Kidney (tissue), 14 donors: ENCODE results near the gene CALML4. TPM values are rescaled to one million over a fixed set of nuclear protein-coding genes. Genes with fewer than 3 reads are reported as not detected.
"Not testable (repeated sequence)": the region's sequence is repeated elsewhere in the genome, so short reads cannot be mapped to it uniquely, and the experiment has no call there.

Source experiments
- DNase-seq, 5 donors: peaks; one replicate each; pipeline ENCODE4 v3.0.0-alpha.2; 2013 to 2020
- FAIRE-seq: peaks from 2 replicates; lab custom pipeline; 2012; peaks lifted over from hg19 to GRCh38; lab: Jason Lieb, UNC
- H3K27ac ChIP-seq, 2 donors: one replicate each; pipeline ENCODE4 v1.7.0; 2013; ENCODE audit warnings: low read depth in 2 of 2, low read length in 2 of 2, inconsistent platforms in 1 of 2
- H3K27me3 ChIP-seq: one replicate; pipeline ENCODE4 v1.7.1; 2013; ENCODE audit warnings: low read length, inconsistent platforms; ENCODE audit not compliant: control insufficient read depth, insufficient read depth
- H3K36me3 ChIP-seq, 3 donors: one replicate each; pipeline versions ENCODE4 v1.7.0 to v1.7.1; 2013; ENCODE audit warnings: low read length in 3 of 3, control low read depth in 1 of 3, inconsistent platforms in 1 of 3; ENCODE audit not compliant: insufficient read depth in 3 of 3, control insufficient read depth in 2 of 3
- H3K4me1 ChIP-seq, 3 donors: one replicate each; pipeline versions ENCODE4 v1.7.0 to v1.7.1; 2013; ENCODE audit warnings: low read length in 3 of 3, inconsistent platforms in 1 of 3, low read depth in 1 of 3; ENCODE audit not compliant: control insufficient read depth in 2 of 3, insufficient read depth in 2 of 3
- H3K4me3 ChIP-seq, 3 donors: one replicate each; pipeline versions ENCODE4 v1.7.0 to v1.8.1; 2013; ENCODE audit warnings: low read length in 3 of 3, control low read depth in 1 of 3, inconsistent platforms in 1 of 3
- H3K9ac ChIP-seq, 3 donors: one replicate each; pipeline versions ENCODE4 v1.7.0 to v1.7.1; 2013; ENCODE audit warnings: low read length in 3 of 3, control low read depth in 1 of 3, inconsistent platforms in 1 of 3
- H3K9me3 ChIP-seq, 3 donors: one replicate each; pipeline versions ENCODE4 v1.7.0 to v1.7.1; 2013; ENCODE audit warnings: low read length in 3 of 3, control low read depth in 1 of 3, inconsistent platforms in 1 of 3; ENCODE audit not compliant: control insufficient read depth in 2 of 3, insufficient read depth in 1 of 3
- intact Hi-C: fragments of 100-400 bp; cut with DNase I; formaldehyde crosslinking; loops from one replicate; pipeline ENCODE4 v1.11.1; 2022
- polyA plus RNA-seq: library from polyadenylated mRNA; stranded (reverse); fragments of 350-450 nt; fragmentation: Illumina TruSeq; extraction: RNeasy Lipid Tissue Mini Kit (QIAGEN cat#74804); gene quantifications from one replicate; pipeline ENCODE4 v1.2.3, GENCODE V29; 2014; ENCODE audit warnings: low read depth, low replicate concordance; ENCODE audit not compliant: insufficient read depth
- total RNA-seq: library from RNA; stranded (reverse); fragmentation: NEBNext Ultra II Directional; extraction: Animal tissue kit (Norgen Biotek cat#: 25700); gene quantifications from one replicate; pipeline ENCODE4 v1.2.1, GENCODE V29; 2021
- TF ChIP-seq, protein P1 (sequence below): IDR thresholded peaks from 3 replicates; pipeline ENCODE4 v1.5.1; 2012; ENCODE audit warnings: mild to moderate bottlenecking, moderate library complexity, borderline replicate concordance; ENCODE audit not compliant: insufficient read depth; ENCODE audit errors: extremely low read depth
- donor health status: control.
- donor health status: control.
- donor health status: control.
- donor health status: control.
- donor health status: control.
- donor health status: DM: yes; HTN: yes; CAD: no.
- donor health status: Normal renal cell carcinoma (clear cell type).

Gene CALML4
- total and polyA plus RNA-seq, 2 donors from 2014 or later = 17.4 to 54.7 TPM

GRCh38 chr15:68213991-68214837 lies 9.1 kb upstream of the CALML4 start:
- FAIRE-seq = no peak
- no peaks in the 10 kb centered on the region for H3K9me3 ChIP-seq
- H3K9ac ChIP-seq = no peak overlapping the region
- no peak overlapping the region for H3K27ac ChIP-seq
- intact Hi-C loops = no loop called here
- peak in 2 of 5 donors; percentile 27 to 48 for DNase-seq
- peaks cover 0 to 3% (median 0%) of the 10 kb centered on the region in 3 donors for H3K4me1 ChIP-seq
- no peak overlapping the region for H3K4me3 ChIP-seq
- H3K27me3 ChIP-seq = no peaks in the 10 kb centered on the region
- TF ChIP-seq, protein P1, sequence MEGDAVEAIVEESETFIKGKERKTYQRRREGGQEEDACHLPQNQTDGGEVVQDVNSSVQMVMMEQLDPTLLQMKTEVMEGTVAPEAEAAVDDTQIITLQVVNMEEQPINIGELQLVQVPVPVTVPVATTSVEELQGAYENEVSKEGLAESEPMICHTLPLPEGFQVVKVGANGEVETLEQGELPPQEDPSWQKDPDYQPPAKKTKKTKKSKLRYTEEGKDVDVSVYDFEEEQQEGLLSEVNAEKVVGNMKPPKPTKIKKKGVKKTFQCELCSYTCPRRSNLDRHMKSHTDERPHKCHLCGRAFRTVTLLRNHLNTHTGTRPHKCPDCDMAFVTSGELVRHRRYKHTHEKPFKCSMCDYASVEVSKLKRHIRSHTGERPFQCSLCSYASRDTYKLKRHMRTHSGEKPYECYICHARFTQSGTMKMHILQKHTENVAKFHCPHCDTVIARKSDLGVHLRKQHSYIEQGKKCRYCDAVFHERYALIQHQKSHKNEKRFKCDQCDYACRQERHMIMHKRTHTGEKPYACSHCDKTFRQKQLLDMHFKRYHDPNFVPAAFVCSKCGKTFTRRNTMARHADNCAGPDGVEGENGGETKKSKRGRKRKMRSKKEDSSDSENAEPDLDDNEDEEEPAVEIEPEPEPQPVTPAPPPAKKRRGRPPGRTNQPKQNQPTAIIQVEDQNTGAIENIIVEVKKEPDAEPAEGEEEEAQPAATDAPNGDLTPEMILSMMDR = no peak
- peaks cover 0 to 2% (median 0%) of the 10 kb centered on the region in 3 donors for H3K36me3 ChIP-seq

DNA sequence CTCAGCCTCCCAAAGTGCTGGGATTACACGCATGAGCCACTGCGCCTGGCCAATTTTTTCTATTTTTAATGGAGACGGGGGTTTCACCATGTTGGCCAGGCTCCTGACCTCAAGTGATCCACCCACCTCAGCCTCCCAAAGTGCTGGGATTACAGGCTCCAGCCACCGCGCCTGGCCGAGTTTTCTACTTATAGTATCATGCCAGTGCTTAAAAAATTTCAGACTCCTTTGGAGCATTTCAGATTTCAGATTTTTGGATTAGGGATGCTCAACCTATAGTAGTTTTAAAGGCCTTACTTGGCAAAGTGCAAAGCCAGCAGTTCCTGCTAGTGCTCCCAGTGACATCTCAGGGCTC lies 8.3 kb upstream of the CALML4 start:
- H3K27me3 ChIP-seq, intact Hi-C loops, H3K4me3 ChIP-seq, H3K27ac ChIP-seq, H3K36me3 ChIP-seq, FAIRE-seq, H3K9me3 ChIP-seq, H3K4me1 ChIP-seq, H3K9ac ChIP-seq: not testable (repeated sequence)
- DNase-seq = peak in 2 of 5 donors; percentile 11 to 14

GRCh38 chr15:68211656-68212320 lies 6.7 kb upstream of the CALML4 start:
- H3K4me3 ChIP-seq = no peak overlapping the region
- FAIRE-seq (no peak), DNase-seq (peak in 1 of 5 donors; percentile 38)
- no peaks in the 10 kb centered on the region for H3K9me3 ChIP-seq
- intact Hi-C loops = no loop called here
- peaks cover 0 to 2% (median 0%) of the 10 kb centered on the region in 3 donors for H3K36me3 ChIP-seq
- H3K4me1 ChIP-seq = peaks cover 0 to 3% (median 0%) of the 10 kb centered on the region in 3 donors
- no peak overlapping the region for H3K9ac ChIP-seq
- no peak overlapping the region for H3K27ac ChIP-seq
- no peaks in the 10 kb centered on the region for H3K27me3 ChIP-seq
- TF ChIP-seq, protein P1 = no peak
